Hematopoietic multipotent progenitor cell treated with erythropoietin and hydrocortisone succinate and interleukin-3 and kit ligand, for 15 days (in vitro differentiated cells): Measurements from ENCODE around the gene AKIRIN2.
"Not testable (repeated sequence)": the region's sequence is repeated elsewhere in the genome, so short reads cannot be mapped to it uniquely, and the experiment has no call there.

ENCODE experiments used
- DNase-seq: peaks from one replicate; pipeline ENCODE4 v3.0.0-alpha.2; 2015; ENCODE audit warnings: low spot score

AKIRIN2 gene

GRCh38 chr6:87687893-87688292 lies 14.1 kb downstream of the AKIRIN2 start:
- DNase-seq: not testable (repeated sequence)

GRCh38 chr6:87687296-87687695 lies 14.7 kb downstream of the AKIRIN2 start:
- DNase-seq: no peak

- not testable (repeated sequence) for DNase-seq
Measured at GRCh38 chr6:87686636-87687205, 15.3 kb downstream of the AKIRIN2 start.

GRCh38 chr6:87684895-87685654 lies 17.0 kb downstream of the AKIRIN2 start:
- no peak for DNase-seq

GRCh38 chr6:87683890-87684289 lies 18.1 kb downstream of the AKIRIN2 start:
- no peak for DNase-seq

- DNase-seq: no peak
Measured at GRCh38 chr6:87682310-87682709, 19.7 kb downstream of the AKIRIN2 start.

- DNase-seq: no peak
Measured at GRCh38 chr6:87675004-87675681, 26.9 kb downstream of the AKIRIN2 start.

- peak; percentile 47 for DNase-seq
Measured at GRCh38 chr6:87674290-87674689, 27.7 kb downstream of the AKIRIN2 start.

GRCh38 chr6:87673237-87673636 lies 28.8 kb downstream of the AKIRIN2 start:
- DNase-seq: no peak

- no peak for DNase-seq
Measured at GRCh38 chr6:87672641-87673040, 29.4 kb downstream of the AKIRIN2 start.

- no peak for DNase-seq
Measured at GRCh38 chr6:87671555-87672029, 30.4 kb downstream of the AKIRIN2 start.

- DNase-seq: no peak
Measured at GRCh38 chr6:87670707-87671106, 31.3 kb downstream of the AKIRIN2 start.

GRCh38 chr6:87669051-87669450 lies 33.0 kb downstream of the AKIRIN2 start:
- DNase-seq: no peak

- no peak for DNase-seq
Measured at GRCh38 chr6:87668013-87668412, 34.0 kb downstream of the AKIRIN2 start.

- DNase-seq: no peak
Measured at GRCh38 chr6:87667032-87667431, 35.0 kb downstream of the AKIRIN2 start.

- no peak for DNase-seq
Measured at GRCh38 chr6:87664921-87665485, 37.0 kb downstream of the AKIRIN2 start.

GRCh38 chr6:87663434-87663833 lies 38.6 kb downstream of the AKIRIN2 start:
- DNase-seq: no peak

- no peak for DNase-seq
Measured at GRCh38 chr6:87661503-87661902, 40.5 kb downstream of the AKIRIN2 start.

GRCh38 chr6:87661016-87661415 lies 41.0 kb downstream of the AKIRIN2 start:
- DNase-seq: no peak

- DNase-seq: no peak
Measured at GRCh38 chr6:87660226-87660911, 41.7 kb downstream of the AKIRIN2 start.

GRCh38 chr6:87658516-87658915 lies 43.5 kb downstream of the AKIRIN2 start:
- DNase-seq: no peak

GRCh38 chr6:87656857-87657256 lies 45.2 kb downstream of the AKIRIN2 start:
- no peak for DNase-seq
